HepG2 (cell line): Measurements from ENCODE around the gene NMT2. TPM values are rescaled to one million over a fixed set of nuclear protein-coding genes. Genes with fewer than 3 reads are reported as not detected.

Experiments
- ATM ChIP-seq: fragments of 450-650 bp; IDR thresholded peaks from 2 replicates; pipeline ENCODE4 v1.7.1; 2017; ENCODE audit warnings: mild to moderate bottlenecking, borderline replicate concordance
- CBX2 ChIP-seq, 2 experiments: fragments of 200-600 bp in 1 of 2; sonication (generic); formaldehyde crosslinking in 1 of 2; IDR thresholded peaks; 2 replicates each; pipeline versions ENCODE4 v1.7.0 to v1.8.1; 2018 to 2022; ENCODE audit warnings: low read depth in 2 of 2, low read length in 1 of 2, mild to moderate bottlenecking in 1 of 2, missing genetic modification reagents in 1 of 2
- FIP1L1 ChIP-seq: fragments of 200-400 bp; formaldehyde crosslinking; IDR thresholded peaks from 2 replicates; pipeline ENCODE4 v1.6.1; 2018; ENCODE audit warnings: low read depth, mild to moderate bottlenecking, low read length, moderate library complexity, borderline replicate concordance; ENCODE audit not compliant: insufficient read depth
- FOXP1 ChIP-seq, 2 experiments: fragments of 450-650 bp in 1 of 2; IDR thresholded peaks; 2 replicates each; pipeline ENCODE4 v1.6.1; 2017 to 2018; ENCODE audit warnings: antibody characterized with exemption in 1 of 2
- IRF9 ChIP-seq: sonication (generic); formaldehyde crosslinking; IDR thresholded peaks from 2 replicates; pipeline ENCODE4 v1.8.0; 2022; ENCODE audit warnings: missing genetic modification reagents, mild to moderate bottlenecking, borderline replicate concordance
- KLF16 ChIP-seq, 2 experiments: sonication (generic) in 1 of 2; formaldehyde crosslinking in 1 of 2; IDR thresholded peaks; 2 replicates each; pipeline versions ENCODE4 v1.6.1 to v1.8.0; 2016 to 2023; ENCODE audit warnings: missing genetic modification reagents in 2 of 2, missing compliant biosample characterization in 1 of 2
- MEF2D ChIP-seq: sonication (generic); formaldehyde crosslinking; IDR thresholded peaks from 2 replicates; pipeline ENCODE4 v1.5.1; 2020; ENCODE audit warnings: mild to moderate bottlenecking, missing genetic modification reagents
- MTF1 ChIP-seq: sonication (generic); formaldehyde crosslinking; IDR thresholded peaks from 2 replicates; pipeline ENCODE4 v1.5.0; 2020; ENCODE audit warnings: missing genetic modification reagents
- NFE2L1 ChIP-seq: sonication (generic); formaldehyde crosslinking; IDR thresholded peaks from 2 replicates; pipeline ENCODE4 v1.4.0; 2020; ENCODE audit warnings: missing genetic modification reagents, mild to moderate bottlenecking, borderline replicate concordance
- RXRA ChIP-seq: sonication (generic); formaldehyde crosslinking; IDR thresholded peaks from 2 replicates; pipeline ENCODE4 v1.5.1; 2020; ENCODE audit warnings: missing genetic modification reagents
- SETDB1 ChIP-seq: sonication (generic); formaldehyde crosslinking; IDR thresholded peaks from 2 replicates; pipeline ENCODE4 v1.5.1; 2020; ENCODE audit warnings: missing genetic modification reagents, mild to moderate bottlenecking, borderline replicate concordance
- STAG1 ChIP-seq: sonication (generic); formaldehyde crosslinking; IDR thresholded peaks from 2 replicates; pipeline ENCODE4 v1.4.0; 2020; ENCODE audit warnings: missing genetic modification reagents
- ZBTB25 ChIP-seq: IDR thresholded peaks from 2 replicates; pipeline ENCODE4 v1.6.1; 2018; ENCODE audit warnings: missing genetic modification reagents
- ZFP91 ChIP-seq: sonication (generic); formaldehyde crosslinking; IDR thresholded peaks from 2 replicates; pipeline ENCODE4 v1.9.0; 2022; ENCODE audit warnings: missing genetic modification reagents, mild to moderate bottlenecking, borderline replicate concordance
- ZNF18 ChIP-seq: sonication (generic); formaldehyde crosslinking; IDR thresholded peaks from 2 replicates; pipeline ENCODE4 v1.8.0; 2022; ENCODE audit warnings: mild to moderate bottlenecking, missing genetic modification reagents; ENCODE audit not compliant: insufficient replicate concordance
- ZNF512B ChIP-seq: sonication (generic); formaldehyde crosslinking; IDR thresholded peaks from 2 replicates; pipeline ENCODE4 v1.5.1; 2020; ENCODE audit warnings: missing genetic modification reagents, mild to moderate bottlenecking, borderline replicate concordance
- ZNF547 ChIP-seq: sonication (generic); formaldehyde crosslinking; IDR thresholded peaks from 2 replicates; pipeline ENCODE4 v1.5.1; 2020; ENCODE audit warnings: mild to moderate bottlenecking, missing genetic modification reagents
- ZNF816 ChIP-seq: sonication (generic); formaldehyde crosslinking; IDR thresholded peaks from 2 replicates; pipeline ENCODE4 v1.8.0; 2022; ENCODE audit warnings: missing genetic modification reagents, mild to moderate bottlenecking, borderline replicate concordance
- polyA plus RNA-seq, 8 experiments: library from polyadenylated mRNA; depleted of rRNA in 3 of 8; stranded (reverse) in 7 of 8; unstranded in 1 of 8; fragments of >200 nt; fragmentation: Illumina TruSeq in 4 of 8; extraction: Trizol in 4 of 8; gene quantifications; 2 replicates each; pipeline versions ENCODE4 v1.2.1 to v1.2.3, GENCODE V29; 2011 to 2016; ENCODE audit warnings: low read depth in 4 of 8, missing spikeins in 1 of 8, mixed read lengths in 1 of 8; ENCODE audit not compliant: insufficient read depth in 1 of 8
- total RNA-seq, 5 experiments: library from RNA; depleted of rRNA; stranded (reverse); fragments of >200 nt; fragmentation: Illumina TruSeq; extraction: Trizol; gene quantifications; 2 replicates each; pipeline ENCODE4 v1.2.3, GENCODE V29; 2016; ENCODE audit warnings: low read depth in 1 of 5

Gene NMT2
- total and polyA plus RNA-seq, 2 of the 13 experiments (the other 11 are each of a cell fraction or from before 2014, with no cell fraction given), result 10.1 to 23.8 TPM

- TF ChIP-seq FIP1L1 (no peak), NFE2L1 (CRISPR knock-in tag) (no peak), FOXP1 (IDR thresholded peaks at IDR 0.05) (no peak), FOXP1 (CRISPR knock-in tag; IDR thresholded peaks at IDR 0.05) (no peak), MEF2D (CRISPR knock-in tag) (no peak), KLF16 (CRISPR knock-in tag; IDR thresholded peaks at IDR 0.05) (no peak), ZNF816 (CRISPR knock-in tag) (no peak), ATM (no peak), IRF9 (CRISPR knock-in tag) (0 out of 2 replicates have a peak, but pooled peaks have one; percentile 15), ZNF547 (no peak), STAG1 (CRISPR knock-in tag) (peak; percentile 26; the same call in 1 of the 2 replicates), MTF1 (CRISPR knock-in tag) (no peak), CBX2 (IDR thresholded peaks at IDR 0.05; ENCODE audit: low read depth, low read length) (no peak), CBX2 (CRISPR knock-in tag; IDR thresholded peaks at IDR 0.05; ENCODE audit: low read depth) (no peak), ZNF18 (CRISPR knock-in tag) (no peak), SETDB1 (CRISPR knock-in tag) (no peak), RXRA (CRISPR knock-in tag) (peak; percentile 9; the same call in 1 of the 2 replicates), ZFP91 (CRISPR knock-in tag) (peak; percentile 61; the same call in 1 of the 2 replicates), ZBTB25 (no peak), ZNF512B (CRISPR knock-in tag) (no peak)
Observed at GRCh38 chr10:15167411-15168290, 842 bp downstream of the NMT2 start (continued).
